Activated T-cell treated with anti-CD3 and anti-CD28 coated beads, Interleukin-2, amount 50 U/mL, for 1 hour (primary cell): Measurements from ENCODE around the gene KCTD21.

Source experiments
- DNase-seq: peaks from one replicate; pipeline ENCODE4 v3.0.0-alpha.2; 2020

Gene KCTD21

GRCh38 chr11:78170874-78171549 lies 17.4 kb downstream of the KCTD21 start:
- no peak for DNase-seq

GRCh38 chr11:78170413-78170812 lies 18.0 kb downstream of the KCTD21 start:
- no peak for DNase-seq

GRCh38 chr11:78168539-78169477 lies 19.6 kb downstream of the KCTD21 start:
- DNase-seq: no peak

GRCh38 chr11:78166855-78167469 lies 21.5 kb downstream of the KCTD21 start:
- DNase-seq: no peak

- DNase-seq: no peak
These were observed 24.0 kb downstream of the KCTD21 start for GRCh38 chr11:78164471-78164870.

- no peak for DNase-seq
These were observed 24.6 kb downstream of the KCTD21 start for GRCh38 chr11:78163828-78164227.

- DNase-seq: no peak
These were observed 26.5 kb downstream of the KCTD21 start for GRCh38 chr11:78161962-78162371.

- no peak for DNase-seq
These were observed 27.1 kb downstream of the KCTD21 start for GRCh38 chr11:78161346-78161745.

GRCh38 chr11:78160557-78160956 lies 27.9 kb downstream of the KCTD21 start:
- DNase-seq: no peak

- no peak for DNase-seq
These were observed 29.3 kb downstream of the KCTD21 start for GRCh38 chr11:78158987-78159652.

- no peak for DNase-seq
These were observed 32.1 kb downstream of the KCTD21 start for GRCh38 chr11:78156127-78156844.

GRCh38 chr11:78151804-78152203 lies 36.6 kb downstream of the KCTD21 start:
- no peak for DNase-seq

GRCh38 chr11:78150754-78151153 lies 37.7 kb downstream of the KCTD21 start:
- no peak for DNase-seq

- DNase-seq: no peak
These were observed 38.1 kb downstream of the KCTD21 start for GRCh38 chr11:78150346-78150745.

GRCh38 chr11:78149646-78150045 lies 38.8 kb downstream of the KCTD21 start:
- no peak for DNase-seq

- no peak for DNase-seq
These were observed 40.6 kb downstream of the KCTD21 start for GRCh38 chr11:78147807-78148206.

- DNase-seq: no peak
These were observed 42.9 kb downstream of the KCTD21 start for GRCh38 chr11:78145511-78146025.

- no peak for DNase-seq
These were observed 47.9 kb downstream of the KCTD21 start for GRCh38 chr11:78140392-78141077.

- DNase-seq: peak; percentile 98
These were observed 48.7 kb downstream of the KCTD21 start, which contains the start of gene ALG8 for GRCh38 chr11:78139422-78140391. Gene ALG8, minus strand, starts transcription at chr11:78139626. Its CDS starts 38 bp downstream, at chr11:78139588.
